AG09319 (cell line): ENCODE results near the gene CTF1.

ENCODE experiments used
- DNase-seq: peaks from one replicate; pipeline ENCODE4 v3.0.0-alpha.2; 2010; ENCODE audit warnings: low read depth; ENCODE audit errors: extremely low read depth
- CTCF ChIP-seq: IDR thresholded peaks from 2 replicates; pipeline ENCODE4 v1.5.1; 2011; ENCODE audit warnings: low read depth, mild to moderate bottlenecking, inconsistent platforms, low read length, moderate library complexity

CTF1 gene

GRCh38 chr16:30949650-30950515 lies 53.5 kb downstream of the CTF1 start:
- TF ChIP-seq CTCF = peak; percentile 7
- DNase-seq = peak; percentile 81

GRCh38 chr16:30950516-30951065 lies 54.2 kb downstream of the CTF1 start:
- no peak for TF ChIP-seq CTCF
- no peak for DNase-seq

- no peak for TF ChIP-seq CTCF
Measured at GRCh38 chr16:30951193-30951592, 54.8 kb downstream of the CTF1 start.

GRCh38 chr16:30951750-30952149 lies 55.3 kb downstream of the CTF1 start:
- TF ChIP-seq CTCF = no peak
- no peak for DNase-seq

More at GRCh38 chr16:30951193-30951592, 54.8 kb downstream of the CTF1 start:
- no peak for DNase-seq

- no peak for TF ChIP-seq CTCF
- no peak for DNase-seq
Measured at GRCh38 chr16:30953111-30953510, 56.7 kb downstream of the CTF1 start.
